BLaER1 treated with 17β-estradiol and CSF1 and Interleukin-3, amounts not matched to agents 10 nM and 100 nM (cell line): ENCODE results near the gene SYNGAP1.

Source experiments
- H3K27ac ChIP-seq, 11 experiments: shearing (Covaris generic); formaldehyde crosslinking; 2 replicates each; pipeline ENCODE4 v1.8.1; 2022
- H3K27me3 ChIP-seq, 11 experiments: shearing (Covaris generic); formaldehyde crosslinking; 2 replicates each; pipeline ENCODE4 v1.8.1; 2022
- H3K36me3 ChIP-seq, 11 experiments: shearing (Covaris generic); formaldehyde crosslinking; 2 replicates each; pipeline ENCODE4 v1.8.1; 2022
- H3K4me1 ChIP-seq, 10 experiments: shearing (Covaris generic); formaldehyde crosslinking; 2 replicates each; pipeline ENCODE4 v1.8.1; 2022
- H3K4me2 ChIP-seq, 11 experiments: shearing (Covaris generic); formaldehyde crosslinking; 2 replicates each; pipeline ENCODE4 v1.8.1; 2022
- H3K4me3 ChIP-seq, 10 experiments: shearing (Covaris generic); formaldehyde crosslinking; 2 replicates each; pipeline ENCODE4 v1.8.1; 2022
- H3K9ac ChIP-seq, 11 experiments: shearing (Covaris generic); formaldehyde crosslinking; 2 replicates each; pipeline ENCODE4 v1.8.1; 2022
- H3K9me3 ChIP-seq, 11 experiments: shearing (Covaris generic); formaldehyde crosslinking; replicated peaks in 1 of 11; 2 replicates each; pipeline ENCODE4 v1.8.1; 2022
- H4K20me1 ChIP-seq, 11 experiments: shearing (Covaris generic); formaldehyde crosslinking; 2 replicates each; pipeline ENCODE4 v1.8.1; 2022
- Cebpa-rat ChIP-seq, 11 experiments: shearing (Covaris generic); IDR thresholded peaks; 2 replicates each; pipeline ENCODE4 v1.8.1; 2022

SYNGAP1 gene

GRCh38 chr6:33428966-33429749 is 9.3 kb downstream of the SYNGAP1 start:
- peaks cover 75 to 84% (median 78%) of the 10 kb centered on the region in 10 experiments for H3K4me1 ChIP-seq

GRCh38 chr6:33429750-33430052 is 9.8 kb downstream of the SYNGAP1 start:
- Histone ChIP-seq H3K9me3 (no peaks in the 10 kb centered on the region), H3K9ac (peak overlapping the region in 7 of 11 experiments; percentile 39 to 82 (median 74); a peak in 10 of 22 replicates), H3K36me3 (peaks cover 0 to 7% (median 3%) of the 10 kb centered on the region in 11 experiments; a peak in 8 of 22 replicates), H3K27me3 (no peaks in the 10 kb centered on the region), H3K4me3 (peak overlapping the region in 3 of 10 experiments; percentile 72 to 74 (median 73); a peak in 4 of 20 replicates), H3K4me1 (peaks cover 75 to 84% (median 78%) of the 10 kb centered on the region in 10 experiments), H4K20me1 (peaks cover 0 to 14% (median 0%) of the 10 kb centered on the region in 11 experiments; a peak in 4 of 22 replicates), H3K4me2 (peak overlapping the region; percentile 83 to 100 (median 98)), H3K27ac (peak overlapping the region in 3 of 11 experiments; percentile 66 to 70 (median 69); a peak in 1 of 22 replicates)
- TF ChIP-seq Cebpa-rat (IDR thresholded peaks at IDR 0.05): no peak

More at GRCh38 chr6:33428966-33429749, 9.3 kb downstream of the SYNGAP1 start:
- Histone ChIP-seq H3K4me2 (peak overlapping the region; percentile 83 to 100 (median 98)), H3K27ac (peak overlapping the region in 6 of 11 experiments; percentile 6 to 70 (median 44); a peak in 9 of 22 replicates), H4K20me1 (peaks cover 0 to 14% (median 0%) of the 10 kb centered on the region in 11 experiments; a peak in 4 of 22 replicates), H3K27me3 (no peaks in the 10 kb centered on the region), H3K36me3 (peaks cover 0 to 2% (median 0%) of the 10 kb centered on the region in 11 experiments; a peak in 1 of 22 replicates), H3K9ac (peak overlapping the region in 10 of 11 experiments; percentile 38 to 82 (median 70); a peak in 16 of 22 replicates), H3K4me3 (peak overlapping the region in 9 of 10 experiments; percentile 64 to 80 (median 72); a peak in 17 of 20 replicates), H3K9me3 (no peaks in the 10 kb centered on the region)
- TF ChIP-seq Cebpa-rat (IDR thresholded peaks at IDR 0.05): no peak

- peaks cover 0 to 14% (median 0%) of the 10 kb centered on the region in 11 experiments; a peak in 4 of 22 replicates for H4K20me1 ChIP-seq
- H3K4me1 ChIP-seq: peaks cover 72 to 83% (median 78%) of the 10 kb centered on the region in 10 experiments
- no peaks in the 10 kb centered on the region for H3K27me3 ChIP-seq
- H3K4me3 ChIP-seq: peak overlapping the region in 5 of 10 experiments; percentile 4 to 63 (median 58); a peak in 6 of 20 replicates
- TF ChIP-seq Cebpa-rat (IDR thresholded peaks at IDR 0.05): no peak
- no peaks in the 10 kb centered on the region for H3K9me3 ChIP-seq
- peak overlapping the region; percentile 83 to 100 (median 98) for H3K4me2 ChIP-seq
- peaks cover 3 to 12% (median 9%) of the 10 kb centered on the region in 11 experiments; a peak in 21 of 22 replicates for H3K36me3 ChIP-seq
- H3K9ac ChIP-seq: peak overlapping the region in 5 of 11 experiments; percentile 1 to 82 (median 71); a peak in 8 of 22 replicates
- H3K27ac ChIP-seq: peak overlapping the region in 5 of 11 experiments; percentile 16 to 64 (median 28); a peak in 7 of 22 replicates
Observed at GRCh38 chr6:33430334-33430733, 10.5 kb downstream of the SYNGAP1 start.

GRCh38 chr6:33430991-33431879 is 11.4 kb downstream of the SYNGAP1 start:
- Histone ChIP-seq H3K36me3 (peaks cover 11 to 20% (median 18%) of the 10 kb centered on the region in 11 experiments), H3K4me2 (peak overlapping the region; percentile 83 to 100 (median 98)), H3K27me3 (no peaks in the 10 kb centered on the region), H3K27ac (peak overlapping the region; percentile 23 to 80 (median 69); a peak in 21 of 22 replicates), H3K4me3 (peak overlapping the region; percentile 32 to 71 (median 60)), H3K9ac (peak overlapping the region; percentile 52 to 76 (median 71); a peak in 21 of 22 replicates), H3K4me1 (peaks cover 71 to 86% (median 79%) of the 10 kb centered on the region in 10 experiments), H4K20me1 (peaks cover 0 to 14% (median 0%) of the 10 kb centered on the region in 11 experiments; a peak in 4 of 22 replicates), H3K9me3 (no peaks in the 10 kb centered on the region)
- TF ChIP-seq Cebpa-rat (IDR thresholded peaks at IDR 0.05): no peak

GRCh38 chr6:33431880-33432541 is 12.1 kb downstream of the SYNGAP1 start:
- TF ChIP-seq Cebpa-rat (IDR thresholded peaks at IDR 0.05): no peak
- no peaks in the 10 kb centered on the region for H3K27me3 ChIP-seq
- H4K20me1 ChIP-seq: peaks cover 0 to 14% (median 0%) of the 10 kb centered on the region in 11 experiments; a peak in 4 of 22 replicates
- peak overlapping the region; percentile 83 to 100 (median 98) for H3K4me2 ChIP-seq
- H3K9ac ChIP-seq: peak overlapping the region; percentile 52 to 76 (median 71); a peak in 21 of 22 replicates
- no peaks in the 10 kb centered on the region for H3K9me3 ChIP-seq
- H3K4me1 ChIP-seq: peaks cover 67 to 80% (median 77%) of the 10 kb centered on the region in 10 experiments
- H3K27ac ChIP-seq: peak overlapping the region; percentile 23 to 80 (median 69); a peak in 21 of 22 replicates
- peaks cover 18 to 28% (median 25%) of the 10 kb centered on the region in 11 experiments for H3K36me3 ChIP-seq
- H3K4me3 ChIP-seq: peak overlapping the region; percentile 32 to 71 (median 60)

GRCh38 chr6:33432546-33432945 is 12.7 kb downstream of the SYNGAP1 start:
- Histone ChIP-seq H3K4me1 (peaks cover 61 to 75% (median 72%) of the 10 kb centered on the region in 10 experiments), H3K4me3 (peak overlapping the region in 9 of 10 experiments; percentile 44 to 71 (median 61); a peak in 17 of 20 replicates), H3K36me3 (peaks cover 24 to 34% (median 31%) of the 10 kb centered on the region in 11 experiments), H3K4me2 (peak overlapping the region; percentile 83 to 100 (median 98)), H4K20me1 (peaks cover 0 to 14% (median 0%) of the 10 kb centered on the region in 11 experiments; a peak in 4 of 22 replicates), H3K9me3 (no peaks in the 10 kb centered on the region), H3K27me3 (no peaks in the 10 kb centered on the region), H3K9ac (peak overlapping the region in 10 of 11 experiments; percentile 52 to 76 (median 71); a peak in 18 of 22 replicates), H3K27ac (peak overlapping the region in 10 of 11 experiments; percentile 23 to 80 (median 71); a peak in 15 of 22 replicates)
- no peak for TF ChIP-seq Cebpa-rat (IDR thresholded peaks at IDR 0.05)

GRCh38 chr6:33433001-33433543 is 13.2 kb downstream of the SYNGAP1 start:
- TF ChIP-seq Cebpa-rat (IDR thresholded peaks at IDR 0.05): no peak
- no peaks in the 10 kb centered on the region for H3K27me3 ChIP-seq
- H3K27ac ChIP-seq: peak overlapping the region in 3 of 11 experiments; percentile 7 to 80 (median 74); a peak in 6 of 22 replicates
- peak overlapping the region in 5 of 11 experiments; percentile 23 to 76 (median 48); a peak in 7 of 22 replicates for H3K9ac ChIP-seq
- H3K4me2 ChIP-seq: peak overlapping the region; percentile 83 to 100 (median 98)
- H3K4me1 ChIP-seq: peaks cover 61 to 74% (median 72%) of the 10 kb centered on the region in 10 experiments
- peaks cover 27 to 38% (median 34%) of the 10 kb centered on the region in 11 experiments for H3K36me3 ChIP-seq
- H4K20me1 ChIP-seq: peaks cover 0 to 14% (median 0%) of the 10 kb centered on the region in 11 experiments; a peak in 4 of 22 replicates
- no peaks in the 10 kb centered on the region for H3K9me3 ChIP-seq
- H3K4me3 ChIP-seq: peak overlapping the region in 8 of 10 experiments; percentile 29 to 63 (median 56); a peak in 14 of 20 replicates
